ENCODE data around the gene SCN2B.

Gene SCN2B

GRCh38 chr11:118176778-118177134, 317 bp upstream of the SCN2B start:
- no peak for DNase-seq (ENCODE audit: low spot score)
- in situ Hi-C loops (cut with MboI; ENCODE audit: low sequenced_read_pairs, unreplicated experiment) = no loop called here
- TF ChIP-seq CTCF (IDR thresholded peaks at IDR 0.05; ENCODE audit: borderline replicate concordance, control extremely low read depth, extremely low read depth, insufficient read depth, missing control alignments) = no peak

GRCh38 chr11:118175031-118175992, 1.1 kb downstream of the SCN2B start:
- in situ Hi-C loops (cut with MboI; ENCODE audit: low sequenced_read_pairs, unreplicated experiment) = no loop called here
- DNase-seq (ENCODE audit: low spot score) = no peak
- TF ChIP-seq CTCF (IDR thresholded peaks at IDR 0.05; ENCODE audit: borderline replicate concordance, control extremely low read depth, extremely low read depth, insufficient read depth, missing control alignments) = no peak

GRCh38 chr11:118174006-118174567, 2.4 kb downstream of the SCN2B start:
- DNase-seq (ENCODE audit: low spot score) = no peak
- in situ Hi-C loops (cut with MboI; ENCODE audit: low sequenced_read_pairs, unreplicated experiment) = no loop called here

GRCh38 chr11:118172356-118172755, 4.1 kb downstream of the SCN2B start:
- no peak for TF ChIP-seq CTCF (IDR thresholded peaks at IDR 0.05; ENCODE audit: borderline replicate concordance, control extremely low read depth, extremely low read depth, insufficient read depth, missing control alignments)
- in situ Hi-C loops (cut with MboI; ENCODE audit: low sequenced_read_pairs, unreplicated experiment) = no loop called here
- no peak for DNase-seq (ENCODE audit: low spot score)

More at GRCh38 chr11:118174006-118174567, 2.4 kb downstream of the SCN2B start:
- no peak for TF ChIP-seq CTCF (IDR thresholded peaks at IDR 0.05; ENCODE audit: borderline replicate concordance, control extremely low read depth, extremely low read depth, insufficient read depth, missing control alignments)

GRCh38 chr11:118171269-118172062, 5.0 kb downstream of the SCN2B start:
- DNase-seq (ENCODE audit: low spot score) = peak; percentile 91
- in situ Hi-C loops (cut with MboI; ENCODE audit: low sequenced_read_pairs, unreplicated experiment) = no loop called here
- peak; percentile 89 for TF ChIP-seq CTCF (IDR thresholded peaks at IDR 0.05; ENCODE audit: borderline replicate concordance, control extremely low read depth, extremely low read depth, insufficient read depth, missing control alignments)

GRCh38 chr11:118170882-118171268, 5.6 kb downstream of the SCN2B start:
- in situ Hi-C loops (cut with MboI; ENCODE audit: low sequenced_read_pairs, unreplicated experiment) = no loop called here
- no peak for TF ChIP-seq CTCF (IDR thresholded peaks at IDR 0.05; ENCODE audit: borderline replicate concordance, control extremely low read depth, extremely low read depth, insufficient read depth, missing control alignments)
- DNase-seq (ENCODE audit: low spot score) = no peak
